Measurements from ENCODE around the gene CACNA1D. TPM values are rescaled to one million over a fixed set of nuclear protein-coding genes. Genes with fewer than 3 reads are reported as not detected.

CACNA1D gene
- total and polyA plus RNA-seq, 9 of the 15 experiments (the other 6 are each of a cell fraction or from before 2014, with no cell fraction given): 0.29 TPM; not detected in 8

DNA sequence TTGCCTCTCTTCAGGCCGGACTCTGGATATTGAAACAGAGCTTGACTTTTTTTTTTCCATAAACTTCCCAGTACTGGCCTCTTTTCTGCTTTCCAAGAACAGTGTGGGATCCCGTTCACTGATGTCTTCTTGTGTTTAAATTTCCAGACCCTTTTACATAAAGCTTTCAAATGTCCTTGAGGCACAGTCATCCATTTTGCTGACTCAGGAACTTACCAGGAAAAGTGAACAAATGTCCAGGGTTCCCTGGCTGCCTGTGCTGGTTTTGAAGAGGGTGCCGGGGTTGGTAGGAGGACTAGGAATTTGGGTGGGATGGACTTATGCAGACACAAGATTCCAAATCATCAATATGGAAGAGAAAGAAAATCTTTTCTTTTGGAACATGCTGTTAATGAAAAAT, 283.7 kb downstream of the CACNA1D start (continued):
- TF ChIP-seq XRCC4 (IDR thresholded peaks at IDR 0.05; ENCODE audit: extremely low read depth, insufficient read depth, insufficient read length) (no peak), HDAC2 (IDR thresholded peaks at IDR 0.05) (no peak), CXXC5 (CRISPR knock-in tag; IDR thresholded peaks at IDR 0.05) (no peak), RBM17 (IDR thresholded peaks at IDR 0.05; ENCODE audit: borderline replicate concordance, low read depth, low read length) (no peak), ZNF197 (CRISPR knock-in tag; IDR thresholded peaks at IDR 0.05; ENCODE audit: low read depth) (no peak)

DNA sequence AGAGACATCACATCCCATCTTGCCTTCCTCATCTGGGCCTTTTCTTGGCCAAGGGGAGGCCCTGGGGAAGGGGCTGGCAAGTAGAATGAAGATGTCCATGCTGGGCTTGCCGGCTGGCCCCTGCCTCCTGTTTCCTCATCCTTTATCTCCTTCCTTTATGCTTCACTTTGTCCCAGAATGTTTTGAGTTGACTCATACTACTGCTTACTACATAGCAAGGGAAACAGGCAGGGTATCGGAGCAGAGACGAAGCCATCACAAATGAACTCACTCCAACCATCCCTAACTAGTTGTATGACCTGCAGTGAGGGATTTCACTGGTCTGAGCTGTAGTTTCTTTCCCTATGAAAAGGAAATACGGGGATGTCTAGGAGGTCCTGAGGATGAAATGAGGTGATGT, 285.8 kb downstream of the CACNA1D start:
- peaks cover 0 to 24% of the 10 kb centered on the region in 2 experiments; a peak in 2 of 5 replicates for H3K27me3 ChIP-seq (ENCODE audit: control insufficient read depth in 2 of 2, insufficient read depth in 2 of 2, low read length in 2 of 2)
- TF ChIP-seq ZNF175 (CRISPR knock-in tag; IDR thresholded peaks at IDR 0.05; ENCODE audit: low read depth) (no peak), RNF2 (IDR thresholded peaks at IDR 0.05) (no peak), SP1 (CRISPR knock-in tag; IDR thresholded peaks at IDR 0.05) (no peak), RFX7 (CRISPR knock-in tag; IDR thresholded peaks at IDR 0.05) (no peak), PURB (CRISPR knock-in tag; IDR thresholded peaks at IDR 0.05; ENCODE audit: low read depth) (no peak), GTF2F1 (IDR thresholded peaks at IDR 0.05; ENCODE audit: low read depth, low read length) (no peak), ZNF212 (CRISPR knock-in tag; IDR thresholded peaks at IDR 0.05) (no peak), DMBX1 (CRISPR knock-in tag; IDR thresholded peaks at IDR 0.05; ENCODE audit: borderline replicate concordance) (no peak)
- TF ChIP-seq, protein P1, sequence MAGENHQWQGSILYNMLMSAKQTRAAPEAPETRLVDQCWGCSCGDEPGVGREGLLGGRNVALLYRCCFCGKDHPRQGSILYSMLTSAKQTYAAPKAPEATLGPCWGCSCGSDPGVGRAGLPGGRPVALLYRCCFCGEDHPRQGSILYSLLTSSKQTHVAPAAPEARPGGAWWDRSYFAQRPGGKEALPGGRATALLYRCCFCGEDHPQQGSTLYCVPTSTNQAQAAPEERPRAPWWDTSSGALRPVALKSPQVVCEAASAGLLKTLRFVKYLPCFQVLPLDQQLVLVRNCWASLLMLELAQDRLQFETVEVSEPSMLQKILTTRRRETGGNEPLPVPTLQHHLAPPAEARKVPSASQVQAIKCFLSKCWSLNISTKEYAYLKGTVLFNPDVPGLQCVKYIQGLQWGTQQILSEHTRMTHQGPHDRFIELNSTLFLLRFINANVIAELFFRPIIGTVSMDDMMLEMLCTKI (IDR thresholded peaks at IDR 0.05; ENCODE audit: partially characterized antibody): no peak
- TF ChIP-seq, protein P2, sequence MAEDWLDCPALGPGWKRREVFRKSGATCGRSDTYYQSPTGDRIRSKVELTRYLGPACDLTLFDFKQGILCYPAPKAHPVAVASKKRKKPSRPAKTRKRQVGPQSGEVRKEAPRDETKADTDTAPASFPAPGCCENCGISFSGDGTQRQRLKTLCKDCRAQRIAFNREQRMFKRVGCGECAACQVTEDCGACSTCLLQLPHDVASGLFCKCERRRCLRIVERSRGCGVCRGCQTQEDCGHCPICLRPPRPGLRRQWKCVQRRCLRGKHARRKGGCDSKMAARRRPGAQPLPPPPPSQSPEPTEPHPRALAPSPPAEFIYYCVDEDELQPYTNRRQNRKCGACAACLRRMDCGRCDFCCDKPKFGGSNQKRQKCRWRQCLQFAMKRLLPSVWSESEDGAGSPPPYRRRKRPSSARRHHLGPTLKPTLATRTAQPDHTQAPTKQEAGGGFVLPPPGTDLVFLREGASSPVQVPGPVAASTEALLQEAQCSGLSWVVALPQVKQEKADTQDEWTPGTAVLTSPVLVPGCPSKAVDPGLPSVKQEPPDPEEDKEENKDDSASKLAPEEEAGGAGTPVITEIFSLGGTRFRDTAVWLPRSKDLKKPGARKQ (CRISPR knock-in tag; IDR thresholded peaks at IDR 0.05): no peak
- TF ChIP-seq, protein P3, sequence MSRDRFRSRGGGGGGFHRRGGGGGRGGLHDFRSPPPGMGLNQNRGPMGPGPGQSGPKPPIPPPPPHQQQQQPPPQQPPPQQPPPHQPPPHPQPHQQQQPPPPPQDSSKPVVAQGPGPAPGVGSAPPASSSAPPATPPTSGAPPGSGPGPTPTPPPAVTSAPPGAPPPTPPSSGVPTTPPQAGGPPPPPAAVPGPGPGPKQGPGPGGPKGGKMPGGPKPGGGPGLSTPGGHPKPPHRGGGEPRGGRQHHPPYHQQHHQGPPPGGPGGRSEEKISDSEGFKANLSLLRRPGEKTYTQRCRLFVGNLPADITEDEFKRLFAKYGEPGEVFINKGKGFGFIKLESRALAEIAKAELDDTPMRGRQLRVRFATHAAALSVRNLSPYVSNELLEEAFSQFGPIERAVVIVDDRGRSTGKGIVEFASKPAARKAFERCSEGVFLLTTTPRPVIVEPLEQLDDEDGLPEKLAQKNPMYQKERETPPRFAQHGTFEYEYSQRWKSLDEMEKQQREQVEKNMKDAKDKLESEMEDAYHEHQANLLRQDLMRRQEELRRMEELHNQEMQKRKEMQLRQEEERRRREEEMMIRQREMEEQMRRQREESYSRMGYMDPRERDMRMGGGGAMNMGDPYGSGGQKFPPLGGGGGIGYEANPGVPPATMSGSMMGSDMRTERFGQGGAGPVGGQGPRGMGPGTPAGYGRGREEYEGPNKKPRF (IDR thresholded peaks at IDR 0.05; ENCODE audit: low read depth, low read length): no peak
- TF ChIP-seq, protein P4, sequence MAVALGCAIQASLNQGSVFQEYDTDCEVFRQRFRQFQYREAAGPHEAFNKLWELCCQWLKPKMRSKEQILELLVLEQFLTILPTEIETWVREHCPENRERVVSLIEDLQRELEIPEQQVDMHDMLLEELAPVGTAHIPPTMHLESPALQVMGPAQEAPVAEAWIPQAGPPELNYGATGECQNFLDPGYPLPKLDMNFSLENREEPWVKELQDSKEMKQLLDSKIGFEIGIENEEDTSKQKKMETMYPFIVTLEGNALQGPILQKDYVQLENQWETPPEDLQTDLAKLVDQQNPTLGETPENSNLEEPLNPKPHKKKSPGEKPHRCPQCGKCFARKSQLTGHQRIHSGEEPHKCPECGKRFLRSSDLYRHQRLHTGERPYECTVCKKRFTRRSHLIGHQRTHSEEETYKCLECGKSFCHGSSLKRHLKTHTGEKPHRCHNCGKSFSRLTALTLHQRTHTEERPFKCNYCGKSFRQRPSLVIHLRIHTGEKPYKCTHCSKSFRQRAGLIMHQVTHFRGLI (CRISPR knock-in tag; IDR thresholded peaks at IDR 0.05): no peak

More for the DNA sequence above, 285.8 kb downstream of the CACNA1D start:
- FAIRE-seq (no peak), DNase-seq (ENCODE audit: extremely low read depth in 1 of 4, low spot score in 3 of 4) (no peak), ATAC-seq (no peak)
- no TSS peak for BruUV-seq (replicated peaks)
- H3K9me3 ChIP-seq (replicated peaks; ENCODE audit: control insufficient read depth, insufficient read depth, low read depth, low read length): no peaks in the 10 kb centered on the region
- no peaks in the 10 kb centered on the region for H3K79me2 ChIP-seq (ENCODE audit: control insufficient read depth, insufficient read depth, low read length)
- H3K4me2 ChIP-seq (ENCODE audit: insufficient read depth, low read length): no peak overlapping the region
- ChIA-PET CTCF (ENCODE audit: low intra/inter-chr PET ratio) (no interaction called here), POLR2A (no interaction called here)
- no peak overlapping the region for H3K9ac ChIP-seq (ENCODE audit: insufficient read depth in 1 of 2, low read depth in 2 of 2, low read length in 2 of 2)
- no peaks in the 10 kb centered on the region for H3K9me1 ChIP-seq (ENCODE audit: control insufficient read depth, insufficient read depth, low read length)
- 0% methylated on average over 4 of the region's 4 CpGs for WGBS (ENCODE audit: insufficient coverage, low coverage, missing lambda C conversion rate)
- H2AFZ ChIP-seq (ENCODE audit: low read depth, low read length): no peak overlapping the region
- H3K36me3 ChIP-seq (ENCODE audit: control insufficient read depth, insufficient read depth, low read length): no peaks in the 10 kb centered on the region
- intact Hi-C loops (cut with micrococcal nuclease) (no loop called here), in situ Hi-C loops (cut with MboI) (no loop called here)
- H4K20me1 ChIP-seq (replicated peaks; ENCODE audit: control insufficient read depth, insufficient read depth, low read length): no peaks in the 10 kb centered on the region
- no peak overlapping the region for H3K27ac ChIP-seq (ENCODE audit: extremely low read depth, low read depth, low read length)
- H3K4me1 ChIP-seq (replicated peaks in 1 of 2; ENCODE audit: control insufficient read depth in 2 of 2, insufficient read depth in 2 of 2, low read length in 2 of 2): no peaks in the 10 kb centered on the region
- no peak overlapping the region for H3K4me3 ChIP-seq

Measured in K562 (cell line).